H9 (cell line): ENCODE data around the gene ZNF385B. TPM values are rescaled to one million over a fixed set of nuclear protein-coding genes. Genes with fewer than 3 reads are reported as not detected.

ENCODE experiments used
- DNase-seq: peaks from one replicate; pipeline ENCODE4 v3.0.0-alpha.2; 2017
- H2AFZ ChIP-seq: one replicate; pipeline ENCODE4 v1.6.1; 2013; ENCODE audit warnings: mild to moderate bottlenecking, low read length, control low read depth, moderate library complexity
- H2AK5ac ChIP-seq: 2 replicates; pipeline ENCODE4 v1.6.1; 2013; ENCODE audit warnings: low read length, control low read depth, mixed read lengths; ENCODE audit not compliant: insufficient read length
- H2BK120ac ChIP-seq: one replicate; pipeline ENCODE4 v1.6.1; 2013; ENCODE audit warnings: low read depth, mild to moderate bottlenecking, low read length, control low read depth, inconsistent platforms; ENCODE audit not compliant: poor library complexity, severe bottlenecking
- H2BK12ac ChIP-seq: 2 replicates; pipeline ENCODE4 v1.6.1; 2013; ENCODE audit warnings: low read length, control low read depth, mixed read lengths, low read depth; ENCODE audit not compliant: insufficient read length
- H2BK15ac ChIP-seq: 2 replicates; pipeline ENCODE4 v1.6.1; 2013; ENCODE audit warnings: low read depth, low read length, control low read depth
- H2BK20ac ChIP-seq: one replicate; pipeline ENCODE4 v1.6.1; 2013; ENCODE audit warnings: low read depth, mild to moderate bottlenecking, low read length, control low read depth, inconsistent platforms; ENCODE audit not compliant: poor library complexity, severe bottlenecking
- H2BK5ac ChIP-seq: 2 replicates; pipeline ENCODE4 v1.6.1; 2013; ENCODE audit warnings: low read length, control low read depth, mixed read lengths; ENCODE audit not compliant: insufficient read length
- H3K14ac ChIP-seq: 2 replicates; pipeline ENCODE4 v1.6.1; 2013; ENCODE audit warnings: low read length, control low read depth; ENCODE audit not compliant: insufficient read depth
- H3K18ac ChIP-seq: 2 replicates; pipeline ENCODE4 v1.6.1; 2013; ENCODE audit warnings: low read depth, mild to moderate bottlenecking, mixed read lengths, low read length, control low read depth; ENCODE audit not compliant: insufficient read length
- H3K23ac ChIP-seq: 2 replicates; pipeline ENCODE4 v1.6.1; 2013; ENCODE audit warnings: low read length, control low read depth, mixed read lengths, low read depth; ENCODE audit not compliant: insufficient read length
- H3K23me2 ChIP-seq: 2 replicates; pipeline ENCODE4 v1.6.1; 2013; ENCODE audit warnings: low read depth, mild to moderate bottlenecking, mixed read lengths, low read length, control low read depth; ENCODE audit not compliant: insufficient read length, poor library complexity, severe bottlenecking
- H3K27ac ChIP-seq: 2 replicates; pipeline ENCODE4 v1.5.1; 2013; ENCODE audit warnings: low read length, control low read depth, mixed read lengths, low read depth; ENCODE audit not compliant: insufficient read length
- H3K27me3 ChIP-seq: 2 replicates; pipeline ENCODE4 v1.6.1; 2013; ENCODE audit warnings: low read length, control low read depth, inconsistent platforms; ENCODE audit not compliant: insufficient read depth
- H3K4ac ChIP-seq: 2 replicates; pipeline ENCODE4 v1.6.1; 2013; ENCODE audit warnings: low read depth, mild to moderate bottlenecking, control low read depth, inconsistent platforms, low read length, moderate library complexity
- H3K4me1 ChIP-seq: 2 replicates; pipeline ENCODE4 v1.6.1; 2013; ENCODE audit warnings: low read length, control low read depth, inconsistent platforms; ENCODE audit not compliant: insufficient read depth
- H3K4me2 ChIP-seq: 2 replicates; pipeline ENCODE4 v1.6.1; 2013; ENCODE audit warnings: low read length, control low read depth, mixed read lengths; ENCODE audit not compliant: insufficient read length, insufficient read depth
- H3K56ac ChIP-seq: 2 replicates; pipeline ENCODE4 v1.6.1; 2013; ENCODE audit warnings: low read depth, mild to moderate bottlenecking, mixed read lengths, low read length, control low read depth; ENCODE audit not compliant: insufficient read length
- H3K79me1 ChIP-seq: 2 replicates; pipeline ENCODE4 v1.6.1; 2013; ENCODE audit warnings: low read depth, mild to moderate bottlenecking, moderate library complexity, low read length, control low read depth, inconsistent platforms; ENCODE audit not compliant: insufficient read depth, poor library complexity, severe bottlenecking
- H3K79me2 ChIP-seq: 2 replicates; pipeline ENCODE4 v1.6.1; 2013; ENCODE audit warnings: low read length, control low read depth, inconsistent platforms; ENCODE audit not compliant: insufficient read depth
- H3K9ac ChIP-seq: 2 replicates; pipeline ENCODE4 v1.6.1; 2013; ENCODE audit warnings: low read length, control low read depth, mixed read lengths; ENCODE audit not compliant: insufficient read length; ENCODE audit errors: extremely low read depth
- H3K9me3 ChIP-seq: one replicate; pipeline ENCODE4 v1.6.1; 2013; ENCODE audit warnings: low read depth, low read length, inconsistent platforms; ENCODE audit not compliant: control insufficient read depth
- H3T11ph ChIP-seq: one replicate; pipeline ENCODE4 v1.6.1; 2013; ENCODE audit warnings: mild to moderate bottlenecking, low read length, control low read depth, inconsistent platforms
- H4K20me1 ChIP-seq: one replicate; pipeline ENCODE4 v1.6.1; 2013; ENCODE audit not compliant: control insufficient read depth, insufficient read length, insufficient read depth
- H4K5ac ChIP-seq: 2 replicates; pipeline ENCODE4 v1.6.1; 2013; ENCODE audit warnings: low read depth, mild to moderate bottlenecking, mixed read lengths, low read length, control low read depth; ENCODE audit not compliant: insufficient read length
- H4K8ac ChIP-seq: replicated peaks from 2 replicates; pipeline ENCODE4 v1.6.1; 2013; ENCODE audit warnings: low read length, control low read depth, mixed read lengths, low read depth; ENCODE audit not compliant: insufficient read length
- H4K91ac ChIP-seq: 2 replicates; pipeline ENCODE4 v1.6.1; 2013; ENCODE audit warnings: low read depth, mild to moderate bottlenecking, moderate library complexity, mixed read lengths, low read length, control low read depth; ENCODE audit not compliant: insufficient read length
- H3K27ac Mint-ChIP-seq, 3 experiments: 2 replicates in 2 of 3; 3 replicates in 1 of 3; pipeline ENCODE4 v1.8.0; 2020 to 2021; ENCODE audit warnings: mixed read lengths in 3 of 3, mild to moderate bottlenecking in 1 of 3, moderate library complexity in 1 of 3
- H3K27me3 Mint-ChIP-seq: 2 replicates; pipeline ENCODE4 v1.8.0; 2021; ENCODE audit warnings: low read depth, mild to moderate bottlenecking, moderate library complexity, mixed read lengths
- H3K36me3 Mint-ChIP-seq, 3 experiments: 2 replicates in 2 of 3; 3 replicates in 1 of 3; pipeline ENCODE4 v1.8.0; 2020 to 2021; ENCODE audit warnings: low read depth in 3 of 3, mixed read lengths in 3 of 3; ENCODE audit not compliant: insufficient read depth in 1 of 3
- H3K4me1 Mint-ChIP-seq, 2 experiments: 2 replicates each; pipeline ENCODE4 v1.8.0; 2020; ENCODE audit warnings: mixed read lengths in 2 of 2
- H3K4me3 Mint-ChIP-seq, 2 experiments: 2 replicates in 1 of 2; 3 replicates in 1 of 2; pipeline ENCODE4 v1.8.0; 2020 to 2021; ENCODE audit warnings: mild to moderate bottlenecking in 2 of 2, mixed read lengths in 2 of 2, moderate library complexity in 1 of 2
- H3K9me3 Mint-ChIP-seq, 2 experiments: 2 replicates in 1 of 2; 3 replicates in 1 of 2; pipeline ENCODE4 v1.8.0; 2020; ENCODE audit warnings: mild to moderate bottlenecking in 2 of 2, mixed read lengths in 2 of 2, moderate library complexity in 1 of 2
- CTCF ChIP-seq: fragments of 200-600 bp; sonication (generic); conservative IDR thresholded peaks from 3 replicates; pipeline ENCODE4 v1.8.0; 2021; ENCODE audit warnings: antibody characterized with exemption, mild to moderate bottlenecking
- total RNA-seq: library from RNA; stranded (reverse); gene quantifications from 2 replicates; pipeline ENCODE4 v1.2.1, GENCODE V29; 2021

ZNF385B gene
- total RNA-seq, 1 experiment from 2014 or later: 2.1 TPM

DNA sequence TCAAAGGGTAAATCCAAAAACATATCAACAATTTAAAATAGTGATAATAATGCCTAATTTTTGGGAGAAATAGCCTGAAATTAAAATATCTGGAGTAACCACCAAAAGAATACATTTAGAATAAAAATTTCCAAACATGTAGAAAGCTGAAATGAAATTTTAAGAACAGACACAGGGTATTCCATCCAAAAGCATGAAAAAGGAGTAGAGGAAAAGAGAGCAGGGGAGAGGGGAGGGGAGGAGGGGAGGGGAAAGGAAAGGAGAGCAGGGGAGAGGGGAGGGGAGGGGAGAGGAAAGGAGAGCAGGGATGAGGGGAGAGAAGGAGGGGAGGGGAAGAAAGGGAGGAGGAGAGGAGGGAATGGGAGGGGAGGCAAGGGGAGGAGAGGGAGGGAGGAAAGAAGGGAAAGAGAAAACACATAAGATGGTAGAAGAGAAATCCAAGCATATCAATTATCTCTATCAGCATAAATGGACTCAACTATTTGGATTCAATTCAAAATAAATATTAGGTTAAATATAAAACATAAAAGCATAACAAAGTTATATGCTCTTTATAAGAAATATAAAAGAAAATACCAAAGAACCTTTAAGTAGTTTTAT, 141.1 kb downstream of the ZNF385B start:
- no peak overlapping the region for H3K4ac ChIP-seq
- no peaks in the 10 kb centered on the region for H3K79me1 ChIP-seq
- no peak for DNase-seq
- H2BK12ac ChIP-seq: no peak overlapping the region
- no peak overlapping the region for H3K14ac ChIP-seq
- H3K4me1 Mint-ChIP-seq: peaks cover 10 to 11% of the 10 kb centered on the region in 2 experiments
- no peak overlapping the region for H4K5ac ChIP-seq
- no peak overlapping the region for H3K56ac ChIP-seq
- TF ChIP-seq CTCF: no peak
- H3K4me2 ChIP-seq: no peak overlapping the region
- no peak overlapping the region for H4K91ac ChIP-seq
- H3K27me3 Mint-ChIP-seq: no peaks in the 10 kb centered on the region
- no peak overlapping the region for H3K18ac ChIP-seq
- H2BK15ac ChIP-seq: no peak overlapping the region
- no peaks in the 10 kb centered on the region for H3K79me2 ChIP-seq
- no peaks in the 10 kb centered on the region; the same call in 1 of the 2 replicates for H3K4me1 ChIP-seq
- no peak overlapping the region for H3K4me3 Mint-ChIP-seq
- H3K23me2 ChIP-seq: no peaks in the 10 kb centered on the region
- no peak overlapping the region for H2BK20ac ChIP-seq
- no peak overlapping the region for H2BK120ac ChIP-seq
- H3K9me3 Mint-ChIP-seq: no peaks in the 10 kb centered on the region
- no peaks in the 10 kb centered on the region for H3K27me3 ChIP-seq
- H4K8ac ChIP-seq: no peak overlapping the region
- H3K23ac ChIP-seq: no peak overlapping the region
- H2BK5ac ChIP-seq: no peak overlapping the region
- no peak overlapping the region for H2AK5ac ChIP-seq
- no peaks in the 10 kb centered on the region for H4K20me1 ChIP-seq
- no peak overlapping the region for H3K27ac Mint-ChIP-seq
- no peak overlapping the region for H2AFZ ChIP-seq
- no peak overlapping the region for H3K9ac ChIP-seq
- H3K27ac ChIP-seq: no peak overlapping the region
- H3K9me3 ChIP-seq: no peaks in the 10 kb centered on the region
- H3T11ph ChIP-seq: no peak overlapping the region
- no peaks in the 10 kb centered on the region for H3K36me3 Mint-ChIP-seq
